SK-N-SH treated with all-trans-retinoic acid at 6 μM for 48 hours (cell line): ENCODE measurements around the gene CACNB2.

Experiments used
- ATAC-seq: fragments of 200-7000 bp; cut with Tn5 transposase; 3 replicates; pipeline ENCODE4 v1.9.1; 2020; ENCODE audit warnings: mild to moderate bottlenecking, moderate library complexity
- ARNTL ChIP-seq: fragments of 450-650 bp; formaldehyde crosslinking; IDR thresholded peaks from 2 replicates; pipeline ENCODE4 v1.5.0; 2020; ENCODE audit warnings: low read depth, mild to moderate bottlenecking, moderate library complexity, borderline replicate concordance
- BACH2 ChIP-seq: fragments of 250-450 bp; sonication (Bioruptor Pico); IDR thresholded peaks from 2 replicates; pipeline ENCODE4 v1.9.0; 2021; ENCODE audit warnings: mild to moderate bottlenecking, borderline replicate concordance
- CSDC2 ChIP-seq: fragments of 250-450 bp; sonication (Bioruptor Pico); IDR thresholded peaks from 2 replicates; pipeline ENCODE4 v1.5.0; 2020; ENCODE audit warnings: mild to moderate bottlenecking, moderate library complexity
- GLIS3 ChIP-seq: fragments of 250-450 bp; sonication (Bioruptor Pico); IDR thresholded peaks from 2 replicates; pipeline ENCODE4 v1.5.0; 2020; ENCODE audit warnings: mild to moderate bottlenecking, moderate library complexity
- ISL1 ChIP-seq: fragments of 250-450 bp; sonication (Bioruptor Pico); IDR thresholded peaks from 2 replicates; pipeline ENCODE4 v2.1.2; 2022; ENCODE audit warnings: mild to moderate bottlenecking, moderate library complexity
- OSR1 ChIP-seq: fragments of 250-450 bp; sonication (Bioruptor Pico); IDR thresholded peaks from 2 replicates; pipeline ENCODE4 v1.8.0; 2022; ENCODE audit warnings: moderate library complexity, mild to moderate bottlenecking, inconsistent platforms
- PATZ1 ChIP-seq: fragments of 250-450 bp; sonication (Bioruptor Pico); IDR thresholded peaks from 2 replicates; pipeline ENCODE4 v1.8.0; 2020; ENCODE audit warnings: mild to moderate bottlenecking, moderate library complexity, borderline replicate concordance
- PPARA ChIP-seq: fragments of 250-450 bp; sonication (Bioruptor Pico); IDR thresholded peaks from 2 replicates; pipeline ENCODE4 v1.5.0; 2020; ENCODE audit warnings: mild to moderate bottlenecking, borderline replicate concordance
- RARB ChIP-seq: fragments of 250-450 bp; sonication (Bioruptor Pico); IDR thresholded peaks from 2 replicates; pipeline ENCODE4 v1.8.0; 2021; ENCODE audit warnings: mild to moderate bottlenecking, moderate library complexity
- SNAI2 ChIP-seq: fragments of 250-450 bp; sonication (Bioruptor Pico); IDR thresholded peaks from 2 replicates; pipeline ENCODE4 v1.5.0; 2020; ENCODE audit warnings: mild to moderate bottlenecking, moderate library complexity
- TCF4 ChIP-seq: fragments of 250-450 bp; sonication (Bioruptor Pico); IDR thresholded peaks from 2 replicates; pipeline ENCODE4 v1.8.0; 2021; ENCODE audit warnings: mild to moderate bottlenecking, moderate library complexity, borderline replicate concordance
- TSHZ2 ChIP-seq: fragments of 250-450 bp; sonication (Bioruptor Pico); IDR thresholded peaks from 2 replicates; pipeline ENCODE4 v1.5.0; 2020; ENCODE audit warnings: mild to moderate bottlenecking, moderate library complexity
- ZC3H10 ChIP-seq: fragments of 250-450 bp; sonication (Bioruptor Pico); IDR thresholded peaks from 2 replicates; pipeline ENCODE4 v1.5.1; 2021; ENCODE audit warnings: mild to moderate bottlenecking, moderate library complexity
- ZFP3 ChIP-seq: fragments of 250-450 bp; sonication (Bioruptor Pico); IDR thresholded peaks from 2 replicates; pipeline ENCODE4 v1.5.0; 2020; ENCODE audit warnings: mild to moderate bottlenecking, moderate library complexity
- ZNF565 ChIP-seq: fragments of 450-650 bp; formaldehyde crosslinking; conservative IDR thresholded peaks from 2 replicates; pipeline ENCODE4 v1.5.0; 2020; ENCODE audit warnings: low read depth, mild to moderate bottlenecking, moderate library complexity
- ZNF8 ChIP-seq: fragments of 450-650 bp; formaldehyde crosslinking; IDR thresholded peaks from 2 replicates; pipeline ENCODE4 v1.5.0; 2020; ENCODE audit warnings: mild to moderate bottlenecking, moderate library complexity
- TF ChIP-seq, protein P1 (sequence below): fragments of 250-450 bp; sonication (Bioruptor Pico); IDR thresholded peaks from 2 replicates; pipeline ENCODE4 v1.5.1; 2021; ENCODE audit warnings: mild to moderate bottlenecking, moderate library complexity
- TF ChIP-seq, protein P2 (sequence below): fragments of 250-450 bp; sonication (Bioruptor Pico); IDR thresholded peaks from 2 replicates; pipeline ENCODE4 v1.8.0; 2021; ENCODE audit warnings: low read depth, mild to moderate bottlenecking, moderate library complexity, borderline replicate concordance

CACNB2 gene

GRCh38 chr10:18134509-18134908 is 5.7 kb upstream of the CACNB2 start:
- ATAC-seq: no peak
- TF ChIP-seq TSHZ2 (CRISPR knock-in tag): no peak
- TF ChIP-seq BACH2 (CRISPR knock-in tag): no peak
- TF ChIP-seq, all 23 proteins: peak for 0

DNA sequence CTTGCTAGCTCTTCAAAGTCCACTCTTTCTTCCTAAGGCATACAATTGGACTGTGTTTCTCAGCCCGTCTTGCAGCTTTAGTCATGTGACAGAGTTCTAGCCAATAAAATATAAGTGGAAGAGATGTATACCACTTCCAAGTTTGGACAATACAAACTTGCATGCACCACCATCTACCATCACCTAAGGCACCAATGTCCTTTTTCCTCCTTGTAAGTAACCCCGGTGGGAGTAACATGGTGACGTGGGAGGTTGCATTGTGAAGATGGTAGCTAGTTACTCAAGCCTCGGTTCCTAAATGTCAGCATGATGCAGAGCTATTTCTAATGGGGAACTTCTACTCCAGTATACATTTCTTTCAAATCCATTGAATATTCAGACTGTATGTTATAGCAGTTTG is 5.3 kb upstream of the CACNB2 start:
- ATAC-seq: no peak
- TF ChIP-seq OSR1: no peak
- no peak for TF ChIP-seq ARNTL (CRISPR knock-in tag)
- no peak for TF ChIP-seq ZC3H10 (CRISPR knock-in tag)
- no peak for TF ChIP-seq ZFP3 (CRISPR knock-in tag)
- no peak for TF ChIP-seq TSHZ2 (CRISPR knock-in tag)
- no peak for TF ChIP-seq ISL1 (CRISPR knock-in tag)
- TF ChIP-seq ZNF8: no peak
- no peak for TF ChIP-seq SNAI2
- TF ChIP-seq ZNF565 (CRISPR knock-in tag): no peak
- TF ChIP-seq, protein P1, sequence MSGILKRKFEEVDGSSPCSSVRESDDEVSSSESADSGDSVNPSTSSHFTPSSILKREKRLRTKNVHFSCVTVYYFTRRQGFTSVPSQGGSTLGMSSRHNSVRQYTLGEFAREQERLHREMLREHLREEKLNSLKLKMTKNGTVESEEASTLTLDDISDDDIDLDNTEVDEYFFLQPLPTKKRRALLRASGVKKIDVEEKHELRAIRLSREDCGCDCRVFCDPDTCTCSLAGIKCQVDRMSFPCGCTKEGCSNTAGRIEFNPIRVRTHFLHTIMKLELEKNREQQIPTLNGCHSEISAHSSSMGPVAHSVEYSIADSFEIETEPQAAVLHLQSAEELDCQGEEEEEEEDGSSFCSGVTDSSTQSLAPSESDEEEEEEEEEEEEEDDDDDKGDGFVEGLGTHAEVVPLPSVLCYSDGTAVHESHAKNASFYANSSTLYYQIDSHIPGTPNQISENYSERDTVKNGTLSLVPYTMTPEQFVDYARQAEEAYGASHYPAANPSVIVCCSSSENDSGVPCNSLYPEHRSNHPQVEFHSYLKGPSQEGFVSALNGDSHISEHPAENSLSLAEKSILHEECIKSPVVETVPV (CRISPR knock-in tag): no peak
- no peak for TF ChIP-seq GLIS3 (CRISPR knock-in tag)
- no peak for TF ChIP-seq PPARA
- TF ChIP-seq TCF4 (CRISPR knock-in tag): no peak
- no peak for TF ChIP-seq RARB
- no peak for TF ChIP-seq CSDC2

GRCh38 chr10:18136073-18136791 is 4.0 kb upstream of the CACNB2 start:
- no peak for ATAC-seq

More at GRCh38 chr10:18136073-18136791, 4.0 kb upstream of the CACNB2 start:
- TF ChIP-seq PATZ1 (CRISPR knock-in tag): no peak
- no peak for TF ChIP-seq TCF4 (CRISPR knock-in tag)
- TF ChIP-seq CSDC2: no peak
- no peak for TF ChIP-seq TSHZ2 (CRISPR knock-in tag)
- TF ChIP-seq ZNF565 (CRISPR knock-in tag): no peak
- no peak for TF ChIP-seq ZFP3 (CRISPR knock-in tag)
- no peak for TF ChIP-seq BACH2 (CRISPR knock-in tag)
- no peak for TF ChIP-seq ZC3H10 (CRISPR knock-in tag)
- TF ChIP-seq RARB: no peak
- no peak for TF ChIP-seq ARNTL (CRISPR knock-in tag)
- TF ChIP-seq, protein P2, sequence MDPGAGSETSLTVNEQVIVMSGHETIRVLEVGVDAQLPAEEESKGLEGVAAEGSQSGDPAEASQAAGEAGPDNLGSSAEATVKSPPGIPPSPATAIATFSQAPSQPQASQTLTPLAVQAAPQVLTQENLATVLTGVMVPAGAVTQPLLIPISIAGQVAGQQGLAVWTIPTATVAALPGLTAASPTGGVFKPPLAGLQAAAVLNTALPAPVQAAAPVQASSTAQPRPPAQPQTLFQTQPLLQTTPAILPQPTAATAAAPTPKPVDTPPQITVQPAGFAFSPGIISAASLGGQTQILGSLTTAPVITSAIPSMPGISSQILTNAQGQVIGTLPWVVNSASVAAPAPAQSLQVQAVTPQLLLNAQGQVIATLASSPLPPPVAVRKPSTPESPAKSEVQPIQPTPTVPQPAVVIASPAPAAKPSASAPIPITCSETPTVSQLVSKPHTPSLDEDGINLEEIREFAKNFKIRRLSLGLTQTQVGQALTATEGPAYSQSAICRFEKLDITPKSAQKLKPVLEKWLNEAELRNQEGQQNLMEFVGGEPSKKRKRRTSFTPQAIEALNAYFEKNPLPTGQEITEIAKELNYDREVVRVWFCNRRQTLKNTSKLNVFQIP: no peak
- TF ChIP-seq ISL1 (CRISPR knock-in tag): no peak
- TF ChIP-seq SNAI2: no peak
